Measurements from ENCODE around the gene OR2AG1.
"Not testable (repeated sequence)": the region's sequence is repeated elsewhere in the genome, so short reads cannot be mapped to it uniquely, and the experiment has no call there.

OR2AG1 gene

DNA sequence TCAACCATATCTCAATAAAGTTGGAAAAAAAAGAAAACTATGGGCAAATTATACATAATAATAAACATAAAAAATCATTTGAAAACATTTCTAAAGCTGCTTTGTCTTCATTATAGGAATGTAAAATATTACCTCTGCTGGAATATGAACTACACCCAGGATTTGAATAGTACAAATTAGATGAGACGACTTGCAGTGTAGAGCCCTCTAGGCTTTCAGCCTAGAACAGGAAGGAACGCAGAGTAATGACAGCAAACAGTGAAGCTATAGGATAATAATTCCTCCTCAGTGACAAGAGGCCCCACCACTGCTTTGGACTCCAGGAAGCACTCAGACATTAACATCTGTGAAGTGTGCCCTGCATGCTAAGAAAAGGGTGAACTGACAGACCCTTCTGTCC, 7.7 kb downstream of the OR2AG1 start:
- DNase-seq (ENCODE audit: low read depth) = no peak
- TF ChIP-seq, protein P1, sequence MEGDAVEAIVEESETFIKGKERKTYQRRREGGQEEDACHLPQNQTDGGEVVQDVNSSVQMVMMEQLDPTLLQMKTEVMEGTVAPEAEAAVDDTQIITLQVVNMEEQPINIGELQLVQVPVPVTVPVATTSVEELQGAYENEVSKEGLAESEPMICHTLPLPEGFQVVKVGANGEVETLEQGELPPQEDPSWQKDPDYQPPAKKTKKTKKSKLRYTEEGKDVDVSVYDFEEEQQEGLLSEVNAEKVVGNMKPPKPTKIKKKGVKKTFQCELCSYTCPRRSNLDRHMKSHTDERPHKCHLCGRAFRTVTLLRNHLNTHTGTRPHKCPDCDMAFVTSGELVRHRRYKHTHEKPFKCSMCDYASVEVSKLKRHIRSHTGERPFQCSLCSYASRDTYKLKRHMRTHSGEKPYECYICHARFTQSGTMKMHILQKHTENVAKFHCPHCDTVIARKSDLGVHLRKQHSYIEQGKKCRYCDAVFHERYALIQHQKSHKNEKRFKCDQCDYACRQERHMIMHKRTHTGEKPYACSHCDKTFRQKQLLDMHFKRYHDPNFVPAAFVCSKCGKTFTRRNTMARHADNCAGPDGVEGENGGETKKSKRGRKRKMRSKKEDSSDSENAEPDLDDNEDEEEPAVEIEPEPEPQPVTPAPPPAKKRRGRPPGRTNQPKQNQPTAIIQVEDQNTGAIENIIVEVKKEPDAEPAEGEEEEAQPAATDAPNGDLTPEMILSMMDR (IDR thresholded peaks at IDR 0.05; ENCODE audit: insufficient read depth, low read depth, low read length, missing control alignments) = no peak
- no peak overlapping the region for H3K4me3 ChIP-seq (ENCODE audit: low read length)

DNA sequence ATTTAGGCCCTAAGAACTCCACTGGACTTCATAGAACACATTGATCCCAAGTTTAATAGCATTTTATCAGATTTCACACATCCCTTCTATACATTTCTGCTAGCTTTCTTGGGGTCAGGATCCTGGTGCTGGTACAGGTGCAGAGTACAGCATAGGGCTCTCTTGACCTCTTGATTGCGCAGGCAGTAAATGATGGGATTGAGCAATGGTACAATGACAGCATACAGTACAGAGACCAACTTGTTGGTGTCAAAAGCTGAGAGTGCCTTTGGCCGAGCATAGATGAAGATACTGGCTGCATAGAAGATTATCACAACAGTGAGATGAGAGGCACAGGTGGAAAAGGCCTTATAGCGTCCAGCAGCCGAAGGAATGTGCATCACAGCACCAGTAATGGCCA, 11.8 kb downstream of the OR2AG1 start:
- TF ChIP-seq, protein P1 (IDR thresholded peaks at IDR 0.05; ENCODE audit: insufficient read depth, low read depth, low read length, missing control alignments) = no peak
- H3K4me3 ChIP-seq (ENCODE audit: low read length) = no peak overlapping the region
- DNase-seq (ENCODE audit: low read depth) = no peak

DNA sequence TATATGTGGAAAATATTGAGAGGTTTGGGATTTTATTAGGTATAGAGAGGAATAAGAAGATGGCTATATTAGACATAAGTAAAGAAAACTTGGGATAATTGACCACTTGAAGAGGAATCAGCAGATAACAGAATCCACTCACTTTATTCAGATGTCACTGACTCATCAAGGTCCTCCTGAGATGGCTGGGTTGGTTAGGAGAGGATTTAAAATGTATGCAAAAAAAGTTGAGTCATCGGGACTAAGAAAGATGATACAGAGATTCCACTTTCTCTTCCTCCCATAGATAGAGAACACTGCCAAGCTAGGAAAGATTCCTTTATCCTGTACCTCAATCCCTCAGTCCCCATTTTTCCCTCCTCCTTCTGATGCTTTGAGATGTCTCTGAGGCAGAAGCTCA, 16.6 kb downstream of the OR2AG1 start, which contains the start of gene OR6A2:
OR6A2 (minus strand) TSS at position 288 of the 400 bp plus-strand sequence. CDS start 3,981 bp downstream, outside the sequence.
- DNase-seq (ENCODE audit: low read depth) = peak; percentile 50
- TF ChIP-seq, protein P1 (IDR thresholded peaks at IDR 0.05; ENCODE audit: insufficient read depth, low read depth, low read length, missing control alignments) = no peak
- H3K4me3 ChIP-seq (ENCODE audit: low read length) = no peak within 1 kb of the TSS

DNA sequence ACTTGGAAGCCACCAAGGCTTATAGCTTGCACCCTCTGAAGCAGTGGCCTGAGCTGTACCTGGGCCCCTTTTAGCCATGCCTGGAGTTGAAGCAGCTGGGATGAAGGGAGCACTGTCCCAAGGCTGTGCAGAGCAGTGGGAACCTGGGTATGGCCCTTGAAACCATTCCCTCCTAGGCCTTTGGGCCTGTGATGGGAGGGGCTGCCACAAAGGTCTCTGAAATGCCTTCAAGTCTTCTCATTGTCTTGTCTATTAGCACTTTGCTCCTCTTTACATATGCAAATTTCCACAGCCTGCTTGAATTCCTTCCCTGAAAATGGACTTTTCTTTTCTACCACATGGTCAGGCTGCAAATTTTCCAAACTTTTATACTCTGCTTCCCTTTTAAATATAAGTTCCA, 18.3 kb downstream of the OR2AG1 start:
- DNase-seq (ENCODE audit: low read depth) = not testable (repeated sequence)

DNA sequence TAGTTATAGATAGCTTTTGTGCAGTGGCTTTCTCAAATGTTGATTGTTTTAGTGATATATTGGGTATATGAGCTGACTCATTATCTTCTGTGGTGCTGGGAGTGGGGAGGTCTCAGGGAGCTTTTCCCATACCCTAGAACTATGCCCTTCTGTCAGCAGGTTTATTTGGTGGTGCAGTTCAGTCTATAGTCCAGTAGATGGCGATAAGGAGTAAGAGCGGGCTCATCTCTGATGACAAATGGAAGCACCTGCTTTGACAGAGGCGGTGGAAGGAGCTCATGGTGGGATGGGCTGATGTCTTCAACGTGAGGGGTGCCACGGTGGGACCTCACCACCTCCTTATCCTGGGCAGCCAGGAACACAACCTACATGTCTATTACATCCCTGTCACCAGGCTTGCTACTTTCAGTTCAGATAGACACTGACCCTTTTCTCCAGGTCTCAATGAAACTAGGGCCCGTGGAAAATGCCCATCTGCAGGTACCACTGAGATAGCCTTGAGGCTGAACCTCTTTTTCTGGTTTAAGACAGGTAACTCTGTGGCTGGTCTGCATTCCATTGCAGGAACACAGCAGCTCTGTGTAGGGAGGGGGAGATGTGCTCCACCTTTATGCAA, 29.7 kb downstream of the OR2AG1 start:
- TF ChIP-seq, protein P1 (IDR thresholded peaks at IDR 0.05; ENCODE audit: insufficient read depth, low read depth, low read length, missing control alignments) = peak; percentile 98
- peak; percentile 61 for DNase-seq (ENCODE audit: low read depth)
- no peak overlapping the region for H3K4me3 ChIP-seq (ENCODE audit: low read length)

More for the DNA sequence above, 18.3 kb downstream of the OR2AG1 start:
- H3K4me3 ChIP-seq (ENCODE audit: low read length) = not testable (repeated sequence)

DNA sequence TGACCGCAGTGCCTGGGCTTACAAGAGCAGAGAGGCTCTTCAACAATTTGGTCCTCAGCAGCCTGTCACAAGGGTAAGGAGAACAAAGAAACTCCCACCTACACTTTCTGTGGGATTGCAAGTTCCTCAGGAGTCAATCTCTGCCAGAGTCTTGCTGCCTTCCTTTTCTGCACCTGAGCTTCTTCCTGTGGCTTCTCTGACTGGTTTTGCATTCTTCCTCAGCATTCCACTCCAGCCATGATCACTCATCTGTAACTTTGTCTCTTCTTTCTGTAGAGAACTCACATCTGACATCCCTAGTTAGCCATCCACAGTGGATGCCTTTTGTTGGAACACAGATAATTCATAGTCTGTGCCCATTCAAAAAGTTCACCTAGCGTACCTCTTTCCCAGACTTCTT, 30.8 kb downstream of the OR2AG1 start:
- no peak overlapping the region for H3K4me3 ChIP-seq (ENCODE audit: low read length)
- TF ChIP-seq, protein P1 (IDR thresholded peaks at IDR 0.05; ENCODE audit: insufficient read depth, low read depth, low read length, missing control alignments) = no peak
- DNase-seq (ENCODE audit: low read depth) = no peak

DNA sequence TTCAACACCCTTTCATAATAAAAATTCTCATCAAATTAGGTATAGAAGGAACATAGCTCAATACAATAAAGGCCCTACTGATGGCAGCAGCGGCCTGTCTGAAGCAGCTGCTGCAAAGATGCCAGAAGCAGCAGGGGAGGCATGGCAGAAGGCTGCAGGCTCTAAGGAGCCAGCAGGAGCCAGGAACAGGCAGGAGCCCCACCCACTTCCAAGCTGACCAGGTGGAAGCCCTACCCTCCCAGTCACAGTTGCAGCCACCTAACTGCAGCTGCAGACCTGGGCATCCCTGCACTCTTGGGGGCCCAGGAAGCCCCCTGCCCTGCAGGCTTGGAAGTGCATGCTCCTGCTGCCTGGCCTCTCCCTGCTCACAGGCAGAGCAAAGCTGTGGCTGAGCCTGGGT, 34.9 kb downstream of the OR2AG1 start:
- TF ChIP-seq, protein P1 (IDR thresholded peaks at IDR 0.05; ENCODE audit: insufficient read depth, low read depth, low read length, missing control alignments) = no peak
- DNase-seq (ENCODE audit: low read depth) = no peak
- no peak overlapping the region for H3K4me3 ChIP-seq (ENCODE audit: low read length)

Measured in epithelial cell of esophagus (primary cell).